Endothelial cell of umbilical vein (primary cell): Measurements from ENCODE around the gene ASPHD2. TPM values are rescaled to one million over a fixed set of nuclear protein-coding genes. Genes with fewer than 3 reads are reported as not detected.

Experiments used
- BruUV-seq: library from RNA; stranded (reverse); fragments of 400-500 nt; replicated peaks from 2 replicates; lab custom pipeline; 2021; lab: Mats Ljungman, UMichigan
- CTCF ChIA-PET: fragments of 300-600, 350-600 bp; sonication (Branson Sonifier 250); formaldehyde crosslinking; loops from one replicate; lab custom pipeline; 2021; ENCODE audit warnings: antibody characterized with exemption, inconsistent platforms; lab: Charles Lee
- POLR2A ChIA-PET: fragments of 300-600, 350-600 bp; sonication (Branson Sonifier 250); formaldehyde crosslinking; loops from one replicate; lab custom pipeline; 2021; ENCODE audit warnings: antibody characterized with exemption, inconsistent platforms; lab: Charles Lee
- DNase-seq: peaks from one replicate; pipeline ENCODE4 v3.0.0-alpha.2; 2011; ENCODE audit warnings: low read depth, low spot score
- FAIRE-seq: peaks from 2 replicates; lab custom pipeline; 2011; peaks lifted over from hg19 to GRCh38; lab: Jason Lieb, UNC
- H2AFZ ChIP-seq: 2 replicates; pipeline ENCODE4 v1.6.0; 2012; ENCODE audit warnings: low read depth, low read length, control low read depth, inconsistent platforms
- H3K27ac ChIP-seq: 2 replicates; pipeline ENCODE4 v1.5.1; 2011; ENCODE audit warnings: low read depth, mild to moderate bottlenecking, control low read depth, low read length, moderate library complexity; ENCODE audit not compliant: insufficient read depth
- H3K27me3 ChIP-seq, 2 experiments: 2 replicates each; pipeline versions ENCODE4 v1.6.0 to v1.6.1; 2011; ENCODE audit warnings: low read length in 2 of 2, mixed read lengths in 1 of 2; ENCODE audit not compliant: control insufficient read depth in 2 of 2, insufficient read depth in 2 of 2
- H3K36me3 ChIP-seq, 2 experiments: 2 replicates in 1 of 2; 3 replicates in 1 of 2; pipeline ENCODE4 v1.5.1; 2011; ENCODE audit warnings: low read length in 2 of 2, mild to moderate bottlenecking in 1 of 2, moderate library complexity in 1 of 2; ENCODE audit not compliant: control insufficient read depth in 2 of 2, insufficient read depth in 2 of 2; ENCODE audit errors: extremely low read depth in 1 of 2
- H3K4me1 ChIP-seq: 3 replicates; pipeline ENCODE4 v1.5.1; 2011; ENCODE audit warnings: mild to moderate bottlenecking, low read length; ENCODE audit not compliant: control insufficient read depth, insufficient read depth; ENCODE audit errors: extremely low read depth
- H3K4me2 ChIP-seq: 2 replicates; pipeline ENCODE4 v1.6.1; 2011; ENCODE audit warnings: low read length, control low read depth, mixed read lengths; ENCODE audit not compliant: insufficient read depth
- H3K4me3 ChIP-seq, 3 experiments: fragments of 200-600 bp in 1 of 3; sonication (generic), shearing (Covaris generic) in 1 of 3; replicated peaks in 1 of 3; 2 replicates each; pipeline ENCODE4 v1.5.1; 2011 to 2016; ENCODE audit warnings: control low read depth in 3 of 3, low read length in 3 of 3, mild to moderate bottlenecking in 2 of 3, inconsistent platforms in 1 of 3, low read depth in 1 of 3, moderate library complexity in 1 of 3; ENCODE audit not compliant: insufficient read depth in 1 of 3
- H3K79me2 ChIP-seq: 2 replicates; pipeline ENCODE4 v1.6.0; 2012; ENCODE audit warnings: low read length, inconsistent platforms; ENCODE audit not compliant: control insufficient read depth, insufficient read depth
- H3K9ac ChIP-seq: replicated peaks from 2 replicates; pipeline ENCODE3; 2011; ENCODE audit warnings: low read length, control low read depth; ENCODE audit not compliant: insufficient read depth; ENCODE audit errors: extremely low read depth
- H3K9me1 ChIP-seq: replicated peaks from 3 replicates; pipeline ENCODE4 v1.6.0; 2011; ENCODE audit warnings: mild to moderate bottlenecking, low read length; ENCODE audit not compliant: control insufficient read depth, insufficient read depth; ENCODE audit errors: extremely low read depth
- H3K9me3 ChIP-seq: replicated peaks from 2 replicates; pipeline ENCODE4 v1.5.1; 2012; ENCODE audit warnings: low read length, inconsistent platforms; ENCODE audit not compliant: control insufficient read depth, insufficient read depth
- H4K20me1 ChIP-seq: replicated peaks from 2 replicates; pipeline ENCODE3; 2011; ENCODE audit warnings: mild to moderate bottlenecking, low read length; ENCODE audit not compliant: control insufficient read depth, insufficient read depth; ENCODE audit errors: extremely low read depth
- CTCF ChIP-seq, 2 donors: IDR thresholded peaks; 1 replicate in 1 of 2; 2 replicates in 1 of 2; pipeline ENCODE4 v1.5.1; 2011; ENCODE audit warnings: low read length in 2 of 2, mild to moderate bottlenecking in 2 of 2, moderate library complexity in 2 of 2, control low read depth in 1 of 2, inconsistent platforms in 1 of 2, low read depth in 1 of 2; ENCODE audit not compliant: insufficient read depth in 1 of 2; ENCODE audit errors: extremely low read depth in 1 of 2
- EZH2 ChIP-seq: IDR thresholded peaks from 2 replicates; pipeline ENCODE4 v1.6.1; 2012; ENCODE audit warnings: borderline replicate concordance, low read depth, mild to moderate bottlenecking, moderate library complexity, low read length, inconsistent platforms; ENCODE audit not compliant: severe bottlenecking
- FOS ChIP-seq: IDR thresholded peaks from 2 replicates; pipeline ENCODE4 v1.6.1; 2011; ENCODE audit warnings: mild to moderate bottlenecking, low read length, moderate library complexity, borderline replicate concordance; ENCODE audit not compliant: insufficient read depth
- GATA2 ChIP-seq: IDR thresholded peaks from 2 replicates; pipeline ENCODE4 v1.7.0; 2011; ENCODE audit warnings: low read depth, mild to moderate bottlenecking, moderate library complexity, mixed read lengths, low read length; ENCODE audit not compliant: insufficient read length, insufficient read depth
- JUN ChIP-seq: IDR thresholded peaks from 2 replicates; pipeline ENCODE4 v1.6.1; 2011; ENCODE audit warnings: borderline replicate concordance, low read depth; ENCODE audit not compliant: insufficient read length, insufficient read depth
- MAX ChIP-seq: IDR thresholded peaks from 2 replicates; pipeline ENCODE4 v1.6.1; 2011; ENCODE audit not compliant: insufficient read depth, insufficient read length
- MYC ChIP-seq: IDR thresholded peaks from one replicate; pipeline ENCODE4 v1.6.1; 2011; ENCODE audit warnings: mild to moderate bottlenecking, low read depth, low read length
- POLR2A ChIP-seq: IDR thresholded peaks from 2 replicates; pipeline ENCODE4 v1.6.1; 2012; ENCODE audit warnings: low read depth, mild to moderate bottlenecking, control low read depth, low read length
- POLR2AphosphoS5 ChIP-seq: IDR thresholded peaks from 2 replicates; pipeline ENCODE4 v1.6.1; 2012; ENCODE audit warnings: low read depth, mild to moderate bottlenecking, control low read depth, low read length, moderate library complexity; ENCODE audit not compliant: insufficient read depth
- dilution Hi-C: fragments of 300-500 bp; cut with MboI; formaldehyde crosslinking; loops from one replicate; pipeline ENCODE4 v1.15.0; 2019; ENCODE audit warnings: low sequenced_read_pairs; ENCODE audit not compliant: extremely low pct_ligation_motif_present
- intact Hi-C: fragments of 100-400 bp; cut with micrococcal nuclease; formaldehyde crosslinking; loops from one replicate; pipeline ENCODE4 v1.10.0; 2022
- polyA plus RNA-seq, 4 experiments: library from polyadenylated mRNA; depleted of rRNA in 3 of 4; stranded (reverse) in 3 of 4; unstranded in 1 of 4; fragments of >200 nt; gene quantifications; 2 replicates each; pipeline versions ENCODE4 v1.2.1 to v1.2.3, GENCODE V29; 2011 to 2012; ENCODE audit warnings: missing spikeins in 1 of 4
- total RNA-seq: library from RNA; stranded (reverse); gene quantifications from 2 replicates; pipeline ENCODE4 v1.2.3, GENCODE V29; 2021

The ASPHD2 gene
- total and polyA plus RNA-seq, 2 donors (not counting 3 experiments of a cell fraction or from before 2014, with no cell fraction given) = 4.8 to 5.5 TPM

GRCh38 chr22:26395926-26396325 lies 33.1 kb upstream of the ASPHD2 start:
- Histone ChIP-seq H2AFZ (no peak overlapping the region), H3K9me3 (no peaks in the 10 kb centered on the region), H3K4me1 (no peaks in the 10 kb centered on the region), H3K27me3 (peaks cover 2 to 4% of the 10 kb centered on the region in 2 experiments), H4K20me1 (no peaks in the 10 kb centered on the region), H3K4me2 (no peak overlapping the region), H3K4me3 (no peak overlapping the region), H3K79me2 (no peaks in the 10 kb centered on the region), H3K9me1 (no peaks in the 10 kb centered on the region), H3K27ac (no peak overlapping the region), H3K36me3 (no peaks in the 10 kb centered on the region), H3K9ac (no peak overlapping the region)
- no peak for TF ChIP-seq EZH2
- no peak for TF ChIP-seq POLR2AphosphoS5
- no peak for TF ChIP-seq FOS
- TF ChIP-seq JUN = no peak
- TF ChIP-seq CTCF (IDR thresholded peaks at IDR 0.05; ENCODE audit: extremely low read depth in 1 of 2, insufficient read depth in 1 of 2, low read depth in 1 of 2, low read length in 2 of 2) = no peak
- no peak for TF ChIP-seq POLR2A
- no peak for TF ChIP-seq MYC
- no peak for TF ChIP-seq GATA2
- TF ChIP-seq MAX = no peak
- no peak for DNase-seq
- ChIA-PET CTCF (interaction anchor here (0.9 to 6.6 kb wide), 8 partner anchors 15 to 270 kb away, joined by 3 to 76 read pairs (median 4); no protein-coding TSS in a partner anchor), POLR2A (no interaction called here)
- no peak for FAIRE-seq
- BruUV-seq = no TSS peak
- dilution Hi-C loops (no loop called here), intact Hi-C loops (no loop called here)
